ENCODE data around the gene APBB2.

Gene APBB2

GRCh38 chr4:40837094-40837870 lies 377.1 kb downstream of the APBB2 start:
- no peak for TF ChIP-seq CTCF (IDR thresholded peaks at IDR 0.05; ENCODE audit: insufficient read depth, low read depth, low read length, missing control alignments)
- no peak overlapping the region for H3K4me3 ChIP-seq (ENCODE audit: low read depth, low read length)
- DNase-seq (ENCODE audit: low read depth) = no peak

- no peak overlapping the region for H3K4me3 ChIP-seq (ENCODE audit: low read depth, low read length)
- no peak for TF ChIP-seq CTCF (IDR thresholded peaks at IDR 0.05; ENCODE audit: insufficient read depth, low read depth, low read length, missing control alignments)
- DNase-seq (ENCODE audit: low read depth) = no peak
Observed at GRCh38 chr4:40833212-40833611, 381.1 kb downstream of the APBB2 start.

- no peak for TF ChIP-seq CTCF (IDR thresholded peaks at IDR 0.05; ENCODE audit: insufficient read depth, low read depth, low read length, missing control alignments)
- no peak for DNase-seq (ENCODE audit: low read depth)
- no peak overlapping the region for H3K4me3 ChIP-seq (ENCODE audit: low read depth, low read length)
Observed at GRCh38 chr4:40832175-40832574, 382.2 kb downstream of the APBB2 start.

GRCh38 chr4:40831146-40831907 lies 383.0 kb downstream of the APBB2 start:
- no peak for TF ChIP-seq CTCF (IDR thresholded peaks at IDR 0.05; ENCODE audit: insufficient read depth, low read depth, low read length, missing control alignments)
- no peak for DNase-seq (ENCODE audit: low read depth)
- H3K4me3 ChIP-seq (ENCODE audit: low read depth, low read length) = no peak overlapping the region

GRCh38 chr4:40829586-40829985 lies 384.8 kb downstream of the APBB2 start:
- TF ChIP-seq CTCF (IDR thresholded peaks at IDR 0.05; ENCODE audit: insufficient read depth, low read depth, low read length, missing control alignments) = no peak
- DNase-seq (ENCODE audit: low read depth) = no peak
- H3K4me3 ChIP-seq (ENCODE audit: low read depth, low read length) = no peak overlapping the region

- DNase-seq (ENCODE audit: low read depth) = no peak
- no peak for TF ChIP-seq CTCF (IDR thresholded peaks at IDR 0.05; ENCODE audit: insufficient read depth, low read depth, low read length, missing control alignments)
- no peak overlapping the region for H3K4me3 ChIP-seq (ENCODE audit: low read depth, low read length)
Observed at GRCh38 chr4:40828661-40829060, 385.7 kb downstream of the APBB2 start.

Measured in GM12865 (cell line).